Measurements from ENCODE around the gene SPEN.

The SPEN gene

GRCh38 chr1:15945832-15946448, 98.4 kb downstream of the SPEN start:
- Histone ChIP-seq H2AFZ (ENCODE audit: low read depth, low read length) (no peak overlapping the region), H3K4me3 (ENCODE audit: low read depth in 1 of 2, low read length in 2 of 2) (no peak overlapping the region), H4K20me1 (ENCODE audit: insufficient read depth, low read length) (peaks cover 95% of the 10 kb centered on the region), H3K27me3 (ENCODE audit: insufficient read depth, low read length, poor library complexity) (no peaks in the 10 kb centered on the region), H3K4me2 (ENCODE audit: insufficient read depth, low read length) (no peak overlapping the region), H3K9ac (ENCODE audit: low read depth, low read length) (no peak overlapping the region), H3K9me3 (ENCODE audit: insufficient read depth, low read length, severe bottlenecking) (no peaks in the 10 kb centered on the region), H3K36me3 (ENCODE audit: insufficient read depth, low read length) (peaks cover 90% of the 10 kb centered on the region), H3K27ac (ENCODE audit: low read length) (no peak overlapping the region), H3K4me1 (ENCODE audit: insufficient read depth, low read length) (no peaks in the 10 kb centered on the region), H3K79me2 (ENCODE audit: insufficient read depth, low read length) (peaks cover 41% of the 10 kb centered on the region)
- ATAC-seq (ENCODE audit: insufficient read depth, low read depth) (no peak), DNase-seq (no peak)
- TF ChIP-seq EZH2 (IDR thresholded peaks at IDR 0.05; ENCODE audit: borderline replicate concordance, low read depth, low read length, severe bottlenecking) (no peak), CTCF (IDR thresholded peaks at IDR 0.05; ENCODE audit: borderline replicate concordance, extremely low read depth, low read length, poor library complexity, severe bottlenecking) (no peak)

DNA sequence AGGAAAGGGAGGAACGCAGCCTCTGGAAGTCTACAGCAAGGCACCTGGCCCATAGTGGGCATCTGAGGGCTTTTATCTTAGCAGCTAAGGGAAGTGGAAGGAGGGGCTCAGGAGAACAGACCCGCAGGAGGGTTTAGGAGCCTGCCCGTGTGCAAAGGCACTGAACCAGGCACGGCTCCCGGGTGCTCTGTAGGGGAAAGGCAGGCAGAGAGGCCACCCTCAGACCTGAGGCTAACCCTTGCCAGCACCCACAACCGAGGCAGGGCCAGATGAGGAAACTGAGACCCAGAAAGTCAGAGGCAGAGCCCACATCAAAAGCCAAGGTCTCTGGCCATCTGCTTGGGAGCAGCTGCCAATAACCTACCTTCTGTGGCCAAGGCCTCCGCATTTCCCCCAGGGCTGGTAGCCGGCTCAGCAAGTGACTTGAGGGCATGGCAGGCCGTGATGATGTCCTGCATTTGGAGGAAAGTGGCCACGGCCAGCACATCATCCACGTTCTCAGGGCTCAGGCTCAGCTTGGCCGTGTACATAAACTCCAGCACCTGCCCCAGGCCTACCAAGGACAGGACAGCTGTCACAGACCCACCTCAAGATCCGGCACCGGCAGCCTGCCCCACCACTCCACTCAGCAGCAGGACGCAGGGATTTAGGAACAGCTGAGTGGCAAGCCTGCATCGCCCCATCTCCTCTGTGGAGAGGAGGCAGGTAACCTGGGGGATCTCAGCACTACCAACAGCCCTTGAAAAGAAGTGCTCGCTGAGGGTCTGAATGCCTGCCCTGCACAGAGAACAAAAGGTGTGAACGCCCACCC, 99.3 kb downstream of the SPEN start:
- no peaks in the 10 kb centered on the region for H3K27me3 ChIP-seq (ENCODE audit: insufficient read depth, low read length, poor library complexity)
- ATAC-seq (ENCODE audit: insufficient read depth, low read depth) (no peak), DNase-seq (no peak)
- H3K79me2 ChIP-seq (ENCODE audit: insufficient read depth, low read length), result peaks cover 47% of the 10 kb centered on the region
- no peaks in the 10 kb centered on the region for H3K4me1 ChIP-seq (ENCODE audit: insufficient read depth, low read length)
- no peak overlapping the region for H3K4me3 ChIP-seq (ENCODE audit: low read depth in 1 of 2, low read length in 2 of 2)
- H3K27ac ChIP-seq (ENCODE audit: low read length), result no peak overlapping the region
- TF ChIP-seq EZH2 (IDR thresholded peaks at IDR 0.05; ENCODE audit: borderline replicate concordance, low read depth, low read length, severe bottlenecking), result no peak
- TF ChIP-seq CTCF (IDR thresholded peaks at IDR 0.05; ENCODE audit: borderline replicate concordance, extremely low read depth, low read length, poor library complexity, severe bottlenecking), result no peak
- no peak overlapping the region for H3K9ac ChIP-seq (ENCODE audit: low read depth, low read length)
- no peaks in the 10 kb centered on the region for H3K9me3 ChIP-seq (ENCODE audit: insufficient read depth, low read length, severe bottlenecking)
- H3K36me3 ChIP-seq (ENCODE audit: insufficient read depth, low read length), result peaks cover 82% of the 10 kb centered on the region
- no peak overlapping the region for H2AFZ ChIP-seq (ENCODE audit: low read depth, low read length)
- H4K20me1 ChIP-seq (ENCODE audit: insufficient read depth, low read length), result peaks cover 93% of the 10 kb centered on the region
- H3K4me2 ChIP-seq (ENCODE audit: insufficient read depth, low read length), result no peak overlapping the region

DNA sequence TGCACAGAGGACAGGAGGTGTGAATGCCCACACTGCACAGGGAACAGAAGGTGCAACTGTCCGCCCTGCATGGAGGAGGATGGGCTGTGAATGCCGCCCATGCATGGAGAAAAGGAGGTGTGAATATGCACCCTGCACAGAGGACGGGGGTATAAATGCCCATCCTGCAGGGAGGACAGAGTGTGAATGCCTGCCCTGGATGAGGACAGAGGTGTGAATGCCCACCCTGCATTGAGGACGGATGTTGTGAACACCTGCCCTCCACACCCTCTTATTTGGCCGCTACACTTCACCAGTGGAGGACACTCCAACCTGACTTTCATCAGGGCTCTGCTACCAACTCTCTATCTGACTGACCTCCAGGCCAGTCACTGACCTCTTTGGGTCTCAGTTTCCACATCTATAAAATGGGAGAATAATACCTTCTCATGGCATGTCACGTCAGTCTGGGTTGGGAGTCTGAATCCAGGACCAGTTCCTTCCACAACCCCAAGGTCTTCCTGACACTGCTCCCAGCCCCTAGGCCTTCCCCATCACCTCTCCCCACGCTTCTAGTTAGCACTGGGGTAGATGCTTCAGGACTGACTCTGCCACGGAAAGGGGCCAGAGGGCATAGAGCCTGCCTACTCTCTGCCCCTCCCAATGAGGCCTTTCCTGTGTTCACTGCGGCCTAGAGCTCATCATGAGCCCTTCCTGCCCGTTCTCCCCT, 100.0 kb downstream of the SPEN start:
- TF ChIP-seq CTCF (IDR thresholded peaks at IDR 0.05; ENCODE audit: borderline replicate concordance, extremely low read depth, low read length, poor library complexity, severe bottlenecking) (no peak), EZH2 (IDR thresholded peaks at IDR 0.05; ENCODE audit: borderline replicate concordance, low read depth, low read length, severe bottlenecking) (no peak)
- Histone ChIP-seq H3K4me2 (ENCODE audit: insufficient read depth, low read length) (no peak overlapping the region), H3K4me1 (ENCODE audit: insufficient read depth, low read length) (no peaks in the 10 kb centered on the region), H2AFZ (ENCODE audit: low read depth, low read length) (no peak overlapping the region), H3K4me3 (ENCODE audit: low read depth in 1 of 2, low read length in 2 of 2) (no peak overlapping the region), H4K20me1 (ENCODE audit: insufficient read depth, low read length) (peaks cover 92% of the 10 kb centered on the region), H3K9ac (ENCODE audit: low read depth, low read length) (no peak overlapping the region), H3K27me3 (ENCODE audit: insufficient read depth, low read length, poor library complexity) (no peaks in the 10 kb centered on the region), H3K9me3 (ENCODE audit: insufficient read depth, low read length, severe bottlenecking) (no peaks in the 10 kb centered on the region), H3K27ac (ENCODE audit: low read length) (no peak overlapping the region), H3K79me2 (ENCODE audit: insufficient read depth, low read length) (peaks cover 53% of the 10 kb centered on the region), H3K36me3 (ENCODE audit: insufficient read depth, low read length) (peaks cover 79% of the 10 kb centered on the region)
- ATAC-seq (ENCODE audit: insufficient read depth, low read depth) (no peak), DNase-seq (no peak)
